H9 (cell line): Measurements from ENCODE around the gene RCN2. TPM values are rescaled to one million over a fixed set of nuclear protein-coding genes. Genes with fewer than 3 reads are reported as not detected.

Source experiments
- DNase-seq: peaks from one replicate; pipeline ENCODE4 v3.0.0-alpha.2; 2017
- H2AFZ ChIP-seq: one replicate; pipeline ENCODE4 v1.6.1; 2013; ENCODE audit warnings: mild to moderate bottlenecking, low read length, control low read depth, moderate library complexity
- H2AK5ac ChIP-seq: 2 replicates; pipeline ENCODE4 v1.6.1; 2013; ENCODE audit warnings: low read length, control low read depth, mixed read lengths; ENCODE audit not compliant: insufficient read length
- H2BK120ac ChIP-seq: one replicate; pipeline ENCODE4 v1.6.1; 2013; ENCODE audit warnings: low read depth, mild to moderate bottlenecking, low read length, control low read depth, inconsistent platforms; ENCODE audit not compliant: poor library complexity, severe bottlenecking
- H2BK12ac ChIP-seq: 2 replicates; pipeline ENCODE4 v1.6.1; 2013; ENCODE audit warnings: low read length, control low read depth, mixed read lengths, low read depth; ENCODE audit not compliant: insufficient read length
- H2BK15ac ChIP-seq: 2 replicates; pipeline ENCODE4 v1.6.1; 2013; ENCODE audit warnings: low read depth, low read length, control low read depth
- H2BK20ac ChIP-seq: one replicate; pipeline ENCODE4 v1.6.1; 2013; ENCODE audit warnings: low read depth, mild to moderate bottlenecking, low read length, control low read depth, inconsistent platforms; ENCODE audit not compliant: poor library complexity, severe bottlenecking
- H2BK5ac ChIP-seq: 2 replicates; pipeline ENCODE4 v1.6.1; 2013; ENCODE audit warnings: low read length, control low read depth, mixed read lengths; ENCODE audit not compliant: insufficient read length
- H3K14ac ChIP-seq: 2 replicates; pipeline ENCODE4 v1.6.1; 2013; ENCODE audit warnings: low read length, control low read depth; ENCODE audit not compliant: insufficient read depth
- H3K18ac ChIP-seq: 2 replicates; pipeline ENCODE4 v1.6.1; 2013; ENCODE audit warnings: low read depth, mild to moderate bottlenecking, mixed read lengths, low read length, control low read depth; ENCODE audit not compliant: insufficient read length
- H3K23ac ChIP-seq: 2 replicates; pipeline ENCODE4 v1.6.1; 2013; ENCODE audit warnings: low read length, control low read depth, mixed read lengths, low read depth; ENCODE audit not compliant: insufficient read length
- H3K23me2 ChIP-seq: 2 replicates; pipeline ENCODE4 v1.6.1; 2013; ENCODE audit warnings: low read depth, mild to moderate bottlenecking, mixed read lengths, low read length, control low read depth; ENCODE audit not compliant: insufficient read length, poor library complexity, severe bottlenecking
- H3K27ac ChIP-seq: 2 replicates; pipeline ENCODE4 v1.5.1; 2013; ENCODE audit warnings: low read length, control low read depth, mixed read lengths, low read depth; ENCODE audit not compliant: insufficient read length
- H3K27me3 ChIP-seq: 2 replicates; pipeline ENCODE4 v1.6.1; 2013; ENCODE audit warnings: low read length, control low read depth, inconsistent platforms; ENCODE audit not compliant: insufficient read depth
- H3K4ac ChIP-seq: 2 replicates; pipeline ENCODE4 v1.6.1; 2013; ENCODE audit warnings: low read depth, mild to moderate bottlenecking, control low read depth, inconsistent platforms, low read length, moderate library complexity
- H3K4me1 ChIP-seq: 2 replicates; pipeline ENCODE4 v1.6.1; 2013; ENCODE audit warnings: low read length, control low read depth, inconsistent platforms; ENCODE audit not compliant: insufficient read depth
- H3K4me2 ChIP-seq: 2 replicates; pipeline ENCODE4 v1.6.1; 2013; ENCODE audit warnings: low read length, control low read depth, mixed read lengths; ENCODE audit not compliant: insufficient read length, insufficient read depth
- H3K56ac ChIP-seq: 2 replicates; pipeline ENCODE4 v1.6.1; 2013; ENCODE audit warnings: low read depth, mild to moderate bottlenecking, mixed read lengths, low read length, control low read depth; ENCODE audit not compliant: insufficient read length
- H3K79me1 ChIP-seq: 2 replicates; pipeline ENCODE4 v1.6.1; 2013; ENCODE audit warnings: low read depth, mild to moderate bottlenecking, moderate library complexity, low read length, control low read depth, inconsistent platforms; ENCODE audit not compliant: insufficient read depth, poor library complexity, severe bottlenecking
- H3K79me2 ChIP-seq: 2 replicates; pipeline ENCODE4 v1.6.1; 2013; ENCODE audit warnings: low read length, control low read depth, inconsistent platforms; ENCODE audit not compliant: insufficient read depth
- H3K9ac ChIP-seq: 2 replicates; pipeline ENCODE4 v1.6.1; 2013; ENCODE audit warnings: low read length, control low read depth, mixed read lengths; ENCODE audit not compliant: insufficient read length; ENCODE audit errors: extremely low read depth
- H3K9me3 ChIP-seq: one replicate; pipeline ENCODE4 v1.6.1; 2013; ENCODE audit warnings: low read depth, low read length, inconsistent platforms; ENCODE audit not compliant: control insufficient read depth
- H3T11ph ChIP-seq: one replicate; pipeline ENCODE4 v1.6.1; 2013; ENCODE audit warnings: mild to moderate bottlenecking, low read length, control low read depth, inconsistent platforms
- H4K20me1 ChIP-seq: one replicate; pipeline ENCODE4 v1.6.1; 2013; ENCODE audit not compliant: control insufficient read depth, insufficient read length, insufficient read depth
- H4K5ac ChIP-seq: 2 replicates; pipeline ENCODE4 v1.6.1; 2013; ENCODE audit warnings: low read depth, mild to moderate bottlenecking, mixed read lengths, low read length, control low read depth; ENCODE audit not compliant: insufficient read length
- H4K8ac ChIP-seq: replicated peaks from 2 replicates; pipeline ENCODE4 v1.6.1; 2013; ENCODE audit warnings: low read length, control low read depth, mixed read lengths, low read depth; ENCODE audit not compliant: insufficient read length
- H4K91ac ChIP-seq: 2 replicates; pipeline ENCODE4 v1.6.1; 2013; ENCODE audit warnings: low read depth, mild to moderate bottlenecking, moderate library complexity, mixed read lengths, low read length, control low read depth; ENCODE audit not compliant: insufficient read length
- H3K27ac Mint-ChIP-seq, 3 experiments: 2 replicates in 2 of 3; 3 replicates in 1 of 3; pipeline ENCODE4 v1.8.0; 2020 to 2021; ENCODE audit warnings: mixed read lengths in 3 of 3, mild to moderate bottlenecking in 1 of 3, moderate library complexity in 1 of 3
- H3K27me3 Mint-ChIP-seq: 2 replicates; pipeline ENCODE4 v1.8.0; 2021; ENCODE audit warnings: low read depth, mild to moderate bottlenecking, moderate library complexity, mixed read lengths
- H3K36me3 Mint-ChIP-seq, 3 experiments: 2 replicates in 2 of 3; 3 replicates in 1 of 3; pipeline ENCODE4 v1.8.0; 2020 to 2021; ENCODE audit warnings: low read depth in 3 of 3, mixed read lengths in 3 of 3; ENCODE audit not compliant: insufficient read depth in 1 of 3
- H3K4me1 Mint-ChIP-seq, 2 experiments: 2 replicates each; pipeline ENCODE4 v1.8.0; 2020; ENCODE audit warnings: mixed read lengths in 2 of 2
- H3K4me3 Mint-ChIP-seq, 2 experiments: 2 replicates in 1 of 2; 3 replicates in 1 of 2; pipeline ENCODE4 v1.8.0; 2020 to 2021; ENCODE audit warnings: mild to moderate bottlenecking in 2 of 2, mixed read lengths in 2 of 2, moderate library complexity in 1 of 2
- H3K9me3 Mint-ChIP-seq, 2 experiments: 2 replicates in 1 of 2; 3 replicates in 1 of 2; pipeline ENCODE4 v1.8.0; 2020; ENCODE audit warnings: mild to moderate bottlenecking in 2 of 2, mixed read lengths in 2 of 2, moderate library complexity in 1 of 2
- CTCF ChIP-seq: fragments of 200-600 bp; sonication (generic); conservative IDR thresholded peaks from 3 replicates; pipeline ENCODE4 v1.8.0; 2021; ENCODE audit warnings: antibody characterized with exemption, mild to moderate bottlenecking
- WGBS: extraction: QIAGEN DNeasy Blood & Tissue Kit; methylation state at CpG from one replicate; pipeline ENCODE4 v1.1.7; 2013; ENCODE audit warnings: missing lambda C conversion rate, low lambda C conversion rate, mixed read lengths; ENCODE audit not compliant: insufficient read length; ENCODE audit errors: extremely low coverage; 5-methylcytosine and 5-hydroxymethylcytosine counted together
- total RNA-seq: library from RNA; stranded (reverse); gene quantifications from 2 replicates; pipeline ENCODE4 v1.2.1, GENCODE V29; 2021

Gene RCN2
- total RNA-seq, 1 experiment from 2014 or later = 139 TPM

GRCh38 chr15:76913737-76914136 lies 17.8 kb upstream of the RCN2 start:
- Histone ChIP-seq H3K9me3 (no peaks in the 10 kb centered on the region), H3K56ac (no peak overlapping the region), H4K8ac (no peak overlapping the region), H3K79me1 (no peaks in the 10 kb centered on the region), H2BK120ac (no peak overlapping the region), H3K18ac (no peak overlapping the region), H3K9ac (no peak overlapping the region), H4K5ac (no peak overlapping the region), H2BK15ac (no peak overlapping the region), H3K23ac (no peak overlapping the region), H3K4ac (no peak overlapping the region), H2AFZ (no peak overlapping the region), H3K23me2 (no peaks in the 10 kb centered on the region), H3K27ac (no peak overlapping the region), H4K91ac (no peak overlapping the region), H2BK12ac (no peak overlapping the region), H4K20me1 (no peaks in the 10 kb centered on the region), H2BK20ac (no peak overlapping the region), H3K4me2 (no peak overlapping the region), H2BK5ac (no peak overlapping the region), H3K27me3 (no peaks in the 10 kb centered on the region), H3K14ac (no peak overlapping the region), H3K79me2 (no peaks in the 10 kb centered on the region), H3K4me1 (no peaks in the 10 kb centered on the region), H3T11ph (no peak overlapping the region), H2AK5ac (no peak overlapping the region)
- WGBS = no CpG with 5 or more reads among the region's 2 CpGs
- no peaks in the 10 kb centered on the region for H3K9me3 Mint-ChIP-seq
- H3K27ac Mint-ChIP-seq = no peak overlapping the region
- DNase-seq = no peak
- TF ChIP-seq CTCF = no peak
- H3K36me3 Mint-ChIP-seq = no peaks in the 10 kb centered on the region
- no peaks in the 10 kb centered on the region for H3K4me1 Mint-ChIP-seq
- H3K27me3 Mint-ChIP-seq = peaks cover 23% of the 10 kb centered on the region
- no peak overlapping the region for H3K4me3 Mint-ChIP-seq
